B cell (primary cell): Measurements from ENCODE around the gene DNAH12. TPM values are rescaled to one million over a fixed set of nuclear protein-coding genes. Genes with fewer than 3 reads are reported as not detected.

Experiments
- ATAC-seq: fragments of 200-7000 bp; cut with Tn5 transposase; one replicate; pipeline ENCODE4 v1.10.0; 2021; ENCODE audit warnings: low read depth, mild to moderate bottlenecking, moderate number of reproducible peaks, moderate library complexity
- CTCF ChIA-PET: fragments of 350-600 bp; sonication (Branson Sonifier 250); formaldehyde crosslinking; loops from one replicate; lab custom pipeline; 2021; ENCODE audit warnings: antibody characterized with exemption, inconsistent platforms; lab: Charles Lee
- POLR2A ChIA-PET: fragments of 350-600 bp; sonication (Branson Sonifier 250); formaldehyde crosslinking; loops from one replicate; lab custom pipeline; 2021; ENCODE audit warnings: antibody characterized with exemption; lab: Charles Lee
- DNase-seq: peaks from one replicate; pipeline ENCODE4 v3.0.0; 2013
- H2AFZ ChIP-seq: 2 replicates; pipeline ENCODE4 v1.6.1; 2012; ENCODE audit warnings: mild to moderate bottlenecking, low read depth, low read length; ENCODE audit not compliant: insufficient read depth, poor library complexity, severe bottlenecking
- H3K27ac ChIP-seq, 2 donors: 1 replicate in 1 of 2; 2 replicates in 1 of 2; pipeline ENCODE4 v1.5.1; 2012 to 2013; ENCODE audit warnings: low read length in 2 of 2, mild to moderate bottlenecking in 2 of 2, moderate library complexity in 1 of 2
- H3K27me3 ChIP-seq, 4 experiments: fragments of 200-600 bp in 1 of 4; sonication (generic) in 1 of 4; replicated peaks in 1 of 4; 1 replicate in 2 of 4; 2 replicates in 2 of 4; pipeline versions ENCODE4 v1.6.1 to v1.7.0; 2013 to 2016; ENCODE audit warnings: low read length in 3 of 4, mild to moderate bottlenecking in 2 of 4, mixed read lengths in 1 of 4, moderate library complexity in 1 of 4; ENCODE audit not compliant: insufficient read depth in 4 of 4, control insufficient read depth in 3 of 4; ENCODE audit errors: control extremely low read depth in 1 of 4
- H3K36me3 ChIP-seq, 2 experiments: replicated peaks in 1 of 2; 1 replicate in 1 of 2; 2 replicates in 1 of 2; pipeline versions ENCODE4 v1.6.1 to v1.7.1; 2013; ENCODE audit warnings: low read length in 1 of 2; ENCODE audit not compliant: insufficient read depth in 2 of 2, control insufficient read depth in 1 of 2; ENCODE audit errors: control extremely low read depth in 1 of 2, extremely low read depth in 1 of 2
- H3K4me1 ChIP-seq, 2 donors: fragments of 200-600 bp in 1 of 2; sonication (generic) in 1 of 2; 1 replicate in 1 of 2; 2 replicates in 1 of 2; pipeline versions ENCODE4 v1.5.1 to v1.6.1; 2013 to 2017; ENCODE audit warnings: low read length in 2 of 2; ENCODE audit not compliant: control insufficient read depth in 2 of 2, insufficient read depth in 2 of 2
- H3K4me2 ChIP-seq: replicated peaks from 2 replicates; pipeline ENCODE3; 2012; ENCODE audit warnings: mild to moderate bottlenecking, low read depth, low read length; ENCODE audit not compliant: poor library complexity, severe bottlenecking
- H3K4me3 ChIP-seq, 5 experiments: fragments of 200-600 bp in 1 of 5; sonication (generic) in 1 of 5; 1 replicate in 3 of 5; 2 replicates in 2 of 5; pipeline versions ENCODE4 v1.5.1 to v1.7.0; 2011 to 2016; ENCODE audit warnings: low read length in 4 of 5, mild to moderate bottlenecking in 4 of 5, low read depth in 2 of 5, control low read depth in 1 of 5, moderate library complexity in 1 of 5; ENCODE audit not compliant: insufficient read depth in 1 of 5; ENCODE audit errors: control extremely low read depth in 1 of 5, extremely low read depth in 1 of 5
- H3K79me2 ChIP-seq: fragments of 200-600 bp; sonication (generic); one replicate; pipeline ENCODE4 v1.6.0; 2016; ENCODE audit warnings: low read length; ENCODE audit not compliant: control insufficient read depth, insufficient read depth
- H3K9ac ChIP-seq: fragments of 200-600 bp; sonication (generic); 2 replicates; pipeline ENCODE4 v1.6.1; 2017; ENCODE audit warnings: mild to moderate bottlenecking, low read length, moderate library complexity
- H3K9me3 ChIP-seq, 3 donors: one replicate each; pipeline versions ENCODE4 v1.6.1 to v1.7.1; 2013; ENCODE audit warnings: low read length in 2 of 3; ENCODE audit not compliant: control insufficient read depth in 2 of 3, insufficient read depth in 1 of 3; ENCODE audit errors: control extremely low read depth in 1 of 3
- H4K20me1 ChIP-seq: 2 replicates; pipeline ENCODE4 v1.6.0; 2012; ENCODE audit warnings: mild to moderate bottlenecking, low read length; ENCODE audit not compliant: insufficient read depth, control insufficient read depth, poor library complexity, severe bottlenecking
- H3K27ac Mint-ChIP-seq: one replicate; pipeline ENCODE4 v1.8.0; 2021; ENCODE audit warnings: mixed read lengths
- H3K27me3 Mint-ChIP-seq: one replicate; pipeline ENCODE4 v1.8.0; 2021; ENCODE audit warnings: mixed read lengths
- H3K4me1 Mint-ChIP-seq: one replicate; pipeline ENCODE4 v1.8.0; 2021; ENCODE audit warnings: mixed read lengths
- H3K4me3 Mint-ChIP-seq: one replicate; pipeline ENCODE4 v1.8.0; 2021; ENCODE audit warnings: mixed read lengths
- H3K9me3 Mint-ChIP-seq: one replicate; pipeline ENCODE4 v1.8.0; 2022; ENCODE audit warnings: mixed read lengths; ENCODE audit not compliant: insufficient read depth
- EZH2 ChIP-seq: IDR thresholded peaks from 2 replicates; pipeline ENCODE4 v1.6.1; 2012; ENCODE audit warnings: borderline replicate concordance, low read depth, mild to moderate bottlenecking, moderate library complexity, low read length; ENCODE audit not compliant: insufficient read depth, poor library complexity, severe bottlenecking
- WGBS: methylation state at CpG from one replicate; pipeline ENCODE4 v1.1.5; 2013; ENCODE audit warnings: missing lambda C conversion rate; ENCODE audit not compliant: insufficient coverage; 5-methylcytosine and 5-hydroxymethylcytosine counted together
- intact Hi-C: fragments of 100-400 bp; cut with micrococcal nuclease; formaldehyde crosslinking; loops from one replicate; pipeline ENCODE4 v1.10.0; 2022
- polyA plus RNA-seq: library from polyadenylated mRNA; depleted of rRNA; stranded (reverse); fragments of >200 nt; gene quantifications from 2 replicates; pipeline ENCODE4 v1.2.3, GENCODE V29; 2012
- total RNA-seq, 2 donors: library from RNA; stranded (reverse); fragments of 120-200 nt in 1 of 2; gene quantifications; 1 replicate in 1 of 2; 2 replicates in 1 of 2; pipeline versions ENCODE4 v1.2.3 to v1.2.4, GENCODE V29; 2013 to 2022
- TF ChIP-seq, protein P1 (sequence below): fragments of 200-600 bp; IDR thresholded peaks from one replicate; pipeline ENCODE4 v1.8.0; 2022; ENCODE audit warnings: antibody characterized with exemption, mild to moderate bottlenecking

DNAH12 gene
- total and polyA plus RNA-seq, 2 donors (not counting 1 experiment from before 2014, with no cell fraction given) = 0.09 to 0.17 TPM

DNA sequence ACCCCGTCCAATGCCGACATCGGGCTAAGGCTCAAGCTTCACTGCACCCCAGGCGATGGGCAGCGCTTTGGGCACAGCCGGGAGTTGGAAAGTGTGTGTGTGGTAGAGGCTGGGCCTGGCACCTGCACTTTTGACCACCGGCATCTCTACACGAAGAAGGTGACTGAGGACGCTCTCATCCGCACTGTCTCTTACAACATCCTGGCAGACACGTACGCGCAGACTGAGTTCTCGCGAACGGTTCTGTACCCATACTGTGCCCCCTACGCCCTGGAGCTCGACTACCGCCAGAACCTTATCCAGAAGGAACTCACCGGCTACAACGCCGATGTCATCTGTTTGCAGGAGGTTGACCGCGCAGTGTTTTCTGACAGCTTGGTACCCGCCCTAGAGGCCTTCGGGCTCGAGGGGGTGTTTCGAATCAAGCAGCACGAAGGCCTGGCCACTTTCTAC lies 13.0 kb upstream of the DNAH12 start:
- ChIA-PET POLR2A (interaction anchor here (0.7 to 2.3 kb wide), 3 partner anchors 39 to 135 kb away, joined by 3 to 26 read pairs (median 6); partner anchors contain the start of gene ARF4), CTCF (interaction anchor here (0.6 to 2.6 kb wide), 3 partner anchors 26 to 160 kb away, joined by 3 to 16 read pairs (median 5); partner anchors contain the start of gene ARF4)
- peaks cover 55% of the 10 kb centered on the region for H3K79me2 ChIP-seq
- intact Hi-C loops = loop anchor here (2.0 to 10.0 kb wide), 3 partner anchors 322 to 560 kb away; partner anchors contain the start of gene IL17RD
- H3K36me3 ChIP-seq = peaks cover 10 to 21% of the 10 kb centered on the region in 2 experiments
- DNase-seq = no peak
- H2AFZ ChIP-seq = peak overlapping the region; percentile 94
- peak overlapping the region; percentile 78 for H3K4me2 ChIP-seq
- H3K9me3 ChIP-seq = no peaks in the 10 kb centered on the region
- ATAC-seq = no peak
- no peaks in the 10 kb centered on the region for H3K27me3 ChIP-seq
- 2% methylated on average over 29 of the region's 29 CpGs for WGBS
- H3K4me3 ChIP-seq = peak overlapping the region; percentile 70 to 90 (median 75)
- H3K9me3 Mint-ChIP-seq = no peaks in the 10 kb centered on the region
- peaks cover 38% of the 10 kb centered on the region for H3K4me1 Mint-ChIP-seq
- H3K9ac ChIP-seq = peak overlapping the region; percentile 86
- TF ChIP-seq, protein P1, sequence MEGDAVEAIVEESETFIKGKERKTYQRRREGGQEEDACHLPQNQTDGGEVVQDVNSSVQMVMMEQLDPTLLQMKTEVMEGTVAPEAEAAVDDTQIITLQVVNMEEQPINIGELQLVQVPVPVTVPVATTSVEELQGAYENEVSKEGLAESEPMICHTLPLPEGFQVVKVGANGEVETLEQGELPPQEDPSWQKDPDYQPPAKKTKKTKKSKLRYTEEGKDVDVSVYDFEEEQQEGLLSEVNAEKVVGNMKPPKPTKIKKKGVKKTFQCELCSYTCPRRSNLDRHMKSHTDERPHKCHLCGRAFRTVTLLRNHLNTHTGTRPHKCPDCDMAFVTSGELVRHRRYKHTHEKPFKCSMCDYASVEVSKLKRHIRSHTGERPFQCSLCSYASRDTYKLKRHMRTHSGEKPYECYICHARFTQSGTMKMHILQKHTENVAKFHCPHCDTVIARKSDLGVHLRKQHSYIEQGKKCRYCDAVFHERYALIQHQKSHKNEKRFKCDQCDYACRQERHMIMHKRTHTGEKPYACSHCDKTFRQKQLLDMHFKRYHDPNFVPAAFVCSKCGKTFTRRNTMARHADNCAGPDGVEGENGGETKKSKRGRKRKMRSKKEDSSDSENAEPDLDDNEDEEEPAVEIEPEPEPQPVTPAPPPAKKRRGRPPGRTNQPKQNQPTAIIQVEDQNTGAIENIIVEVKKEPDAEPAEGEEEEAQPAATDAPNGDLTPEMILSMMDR = no peak
- TF ChIP-seq EZH2 = no peak
- H4K20me1 ChIP-seq = peaks cover 11% of the 10 kb centered on the region
- H3K4me1 ChIP-seq = peaks cover 14 to 30% of the 10 kb centered on the region in 2 donors
- peak overlapping the region; percentile 88 for H3K4me3 Mint-ChIP-seq
- peak overlapping the region; percentile 91 to 100 for H3K27ac ChIP-seq
- no peaks in the 10 kb centered on the region for H3K27me3 Mint-ChIP-seq
- H3K27ac Mint-ChIP-seq = peak overlapping the region; percentile 100

DNA sequence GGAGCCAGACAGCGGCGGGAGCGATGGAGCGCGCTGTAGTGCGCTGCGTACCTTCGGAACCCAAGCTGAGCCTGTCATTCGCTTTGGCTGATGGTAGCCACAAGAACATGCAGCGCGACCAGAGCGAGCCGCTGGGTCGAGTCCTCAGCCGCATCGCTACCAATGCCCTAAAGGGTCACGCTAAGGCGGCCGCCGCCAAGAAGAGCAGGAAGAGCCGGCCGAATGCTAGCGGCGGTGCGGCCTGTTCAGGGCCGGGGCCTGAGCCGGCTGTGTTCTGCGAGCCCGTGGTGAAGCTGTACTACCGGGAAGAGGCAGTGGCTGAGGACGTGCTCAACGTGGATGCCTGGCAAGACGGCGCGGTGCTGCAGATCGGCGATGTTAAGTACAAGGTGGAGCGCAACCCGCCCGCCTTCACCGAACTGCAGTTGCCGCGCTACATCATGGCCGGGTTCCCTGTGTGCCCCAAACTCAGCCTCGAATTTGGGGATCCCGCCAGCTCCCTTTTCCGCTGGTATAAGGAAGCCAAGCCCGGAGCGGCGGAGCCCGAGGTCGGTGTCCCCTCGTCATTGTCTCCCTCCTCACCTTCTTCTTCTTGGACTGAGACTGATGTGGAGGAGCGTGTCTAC lies 12.4 kb upstream of the DNAH12 start:
- Histone ChIP-seq H2AFZ (peak overlapping the region; percentile 94), H3K4me3 (peak overlapping the region; percentile 70 to 90 (median 75)), H3K27me3 (no peaks in the 10 kb centered on the region), H3K4me2 (peak overlapping the region; percentile 78), H4K20me1 (peaks cover 10% of the 10 kb centered on the region), H3K4me1 (peaks cover 14 to 30% of the 10 kb centered on the region in 2 donors), H3K9ac (peak overlapping the region; percentile 86), H3K9me3 (no peaks in the 10 kb centered on the region), H3K27ac (peak overlapping the region; percentile 91 to 100), H3K36me3 (peaks cover 9 to 21% of the 10 kb centered on the region in 2 experiments), H3K79me2 (peaks cover 54% of the 10 kb centered on the region)
- ChIA-PET POLR2A (interaction anchor here (0.5 to 2.3 kb wide), 3 partner anchors 40 to 483 kb away, joined by 4 to 26 read pairs (median 5); partner anchors contain the start of genes ARF4 and SLMAP), CTCF (interaction anchor here (0.9 to 2.6 kb wide), 6 partner anchors 24 to 199 kb away, joined by 3 to 16 read pairs (median 4); partner anchors contain the start of genes ARF4 and SLMAP)
- Mint-ChIP-seq H3K4me1 (peaks cover 38% of the 10 kb centered on the region), H3K9me3 (no peaks in the 10 kb centered on the region), H3K27ac (peak overlapping the region; percentile 100), H3K27me3 (no peaks in the 10 kb centered on the region), H3K4me3 (peak overlapping the region; percentile 88)
- TF ChIP-seq, protein P1 = no peak
- TF ChIP-seq EZH2 = no peak
- DNase-seq = no peak
- peak; percentile 22 for ATAC-seq
- intact Hi-C loops = loop anchor here (1.0 to 10.0 kb wide), 7 partner anchors 41 to 561 kb away; partner anchors contain the start of genes ARF4 and IL17RD
- under 1% methylated on average over 54 of the region's 54 CpGs for WGBS
